IPS-NIHi7 (cell line): ENCODE results near the gene CSGALNACT2.
A peak's percentile ranks its signal among the peaks of the same experiment; 100 is the strongest.

ENCODE experiments used
- DNase-seq: peaks from one replicate; pipeline ENCODE4 v3.0.0; 2012; ENCODE audit warnings: mixed read lengths; ENCODE audit errors: extremely low spot score

CSGALNACT2 gene

GRCh38 chr10:43123361-43124093 lies 14.7 kb upstream of the CSGALNACT2 start:
- no peak for DNase-seq

DNA sequence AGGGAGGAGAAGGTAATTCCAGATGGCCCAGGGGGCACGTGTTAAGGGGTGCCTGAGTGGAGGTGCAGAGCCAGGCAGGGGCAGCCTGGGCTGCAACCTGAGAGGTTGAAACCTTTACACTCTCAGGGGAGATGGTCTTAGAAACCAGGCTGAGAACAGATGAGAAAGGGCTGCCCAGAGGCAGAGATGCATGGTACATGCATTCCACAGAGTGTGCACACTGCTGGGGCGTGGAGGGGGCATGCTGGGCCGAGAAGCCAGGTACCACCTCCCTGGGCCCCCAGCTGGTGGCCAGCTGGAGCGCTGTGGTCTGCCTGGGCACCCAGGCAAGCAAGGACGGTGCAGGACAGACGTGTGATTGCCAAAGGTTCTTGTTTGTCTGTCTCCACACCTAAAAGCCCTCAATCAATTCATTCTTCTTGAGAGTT lies 14.1 kb upstream of the CSGALNACT2 start:
- no peak for DNase-seq

GRCh38 chr10:43124574-43125273 lies 13.5 kb upstream of the CSGALNACT2 start:
- DNase-seq: no peak

DNA sequence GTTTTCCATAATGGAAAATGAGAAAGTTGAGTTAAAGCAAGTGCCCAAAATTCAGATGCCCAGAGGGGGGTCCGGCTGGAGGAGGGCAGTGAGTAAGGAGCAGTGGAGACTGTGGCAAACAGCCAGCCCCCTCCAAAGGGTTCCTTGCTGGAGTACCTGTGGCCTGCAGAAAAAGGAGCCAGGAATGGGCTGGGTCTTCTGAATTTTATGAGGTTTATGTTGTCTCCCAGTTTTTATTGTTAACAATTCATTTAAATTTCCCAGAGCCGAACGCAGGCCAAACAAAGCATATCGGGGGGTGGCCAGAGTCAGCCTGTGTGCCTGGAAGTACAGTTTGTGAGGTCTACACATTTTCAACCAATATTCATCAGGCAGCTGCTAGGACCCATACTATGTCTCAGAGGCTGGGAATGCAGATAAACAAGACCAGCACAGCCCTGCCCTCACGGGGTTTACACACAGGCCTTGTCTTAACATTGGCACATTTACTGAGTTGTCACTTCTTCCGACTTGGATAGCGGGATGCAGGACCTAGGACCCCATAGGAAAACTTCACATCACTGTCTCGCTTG lies 12.9 kb upstream of the CSGALNACT2 start:
- no peak for DNase-seq

DNA sequence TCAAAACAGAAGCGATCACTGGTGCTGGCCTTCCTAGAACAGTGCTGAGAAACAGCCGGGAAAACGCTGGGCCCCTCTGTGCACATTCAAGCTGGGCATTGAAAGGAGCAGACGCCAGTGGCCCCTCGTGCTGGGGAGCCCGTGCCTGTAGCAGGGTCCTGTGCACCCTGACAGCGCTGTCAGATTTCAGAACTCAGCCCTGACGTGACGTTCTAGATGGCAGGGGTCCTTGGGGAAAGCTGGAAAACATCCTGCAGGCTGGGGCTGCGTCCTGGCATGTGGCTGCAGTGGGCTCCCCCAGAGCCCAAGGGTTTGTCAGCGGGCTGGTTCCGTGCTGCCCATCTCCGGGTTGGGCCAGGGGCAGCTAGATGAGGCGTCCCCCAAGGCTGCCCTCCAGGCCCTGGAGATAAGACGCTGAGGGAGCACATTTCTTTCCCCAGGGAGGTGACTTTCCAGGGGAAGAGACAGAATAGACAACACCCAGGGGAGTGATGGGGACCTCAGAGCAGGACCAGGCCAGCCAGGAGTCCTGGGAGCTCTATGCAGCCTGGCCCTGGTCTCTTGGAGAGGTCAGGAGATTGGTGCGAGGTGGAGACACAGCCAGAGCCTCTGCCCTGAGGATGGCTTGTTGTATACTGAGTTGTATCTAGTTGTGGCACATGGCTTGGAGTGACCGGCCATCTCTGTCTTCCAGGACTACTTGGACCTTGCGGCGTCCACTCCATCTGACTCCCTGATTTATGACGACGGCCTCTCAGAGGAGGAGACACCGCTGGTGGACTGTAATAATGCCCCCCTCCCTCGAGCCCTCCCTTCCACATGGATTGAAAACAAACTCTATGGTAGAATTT lies 12.1 kb upstream of the CSGALNACT2 start:
- DNase-seq: no peak

GRCh38 chr10:43126759-43127424 lies 11.4 kb upstream of the CSGALNACT2 start:
- DNase-seq: no peak

DNA sequence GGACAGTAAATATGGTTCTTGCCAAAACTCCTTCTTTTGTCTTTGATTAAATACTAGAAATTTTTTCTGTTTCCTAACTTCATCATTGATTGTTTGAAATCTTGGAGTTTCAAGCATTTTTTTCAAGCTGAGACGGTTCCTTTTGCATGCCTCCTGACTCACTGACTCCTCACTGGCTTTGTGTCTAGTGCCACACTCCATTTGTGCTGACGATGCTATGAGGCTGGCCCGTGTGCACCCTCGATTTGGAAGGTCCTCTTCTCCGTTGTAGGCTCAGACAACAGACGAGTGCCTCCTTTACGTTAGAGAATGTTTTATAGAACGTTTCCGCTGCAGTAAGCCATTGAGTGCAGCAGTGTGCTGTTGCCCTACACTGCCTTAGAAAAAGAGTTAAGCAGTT lies 10.8 kb upstream of the CSGALNACT2 start:
- DNase-seq: no peak

GRCh38 chr10:43128331-43128730 lies 9.9 kb upstream of the CSGALNACT2 start:
- DNase-seq: no peak

DNA sequence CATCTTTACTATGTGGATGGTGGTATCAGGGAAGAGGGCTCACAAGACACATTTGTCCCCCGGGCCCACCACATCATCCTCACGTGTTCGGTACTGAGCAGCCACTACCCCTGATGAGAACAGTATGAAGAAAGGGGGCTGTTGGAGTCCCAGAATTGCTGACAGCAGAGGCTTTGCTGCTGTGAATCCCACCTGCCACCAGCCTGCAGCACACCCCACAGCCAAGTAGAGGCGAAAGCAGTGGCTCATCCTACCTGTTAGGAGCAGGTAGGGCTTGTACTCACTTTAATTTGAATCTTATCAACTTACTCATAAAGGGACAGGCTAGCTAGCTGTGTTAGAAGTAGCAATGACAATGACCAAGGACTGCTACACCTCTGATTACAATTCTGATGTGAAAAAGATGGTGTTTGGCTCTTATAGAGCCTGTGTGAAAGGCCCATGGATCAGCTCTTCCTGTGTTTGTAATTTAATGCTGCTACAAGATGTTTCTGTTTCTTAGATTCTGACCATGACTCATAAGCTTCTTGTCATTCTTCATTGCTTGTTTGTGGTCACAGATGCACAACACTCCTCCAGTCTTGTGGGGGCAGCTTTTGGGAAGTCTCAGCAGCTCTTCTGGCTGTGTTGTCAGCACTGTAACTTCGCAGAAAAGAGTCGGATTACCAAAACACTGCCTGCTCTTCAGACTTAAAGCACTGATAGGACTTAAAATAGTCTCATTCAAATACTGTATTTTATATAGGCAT lies 9.1 kb upstream of the CSGALNACT2 start:
- DNase-seq: no peak

DNA sequence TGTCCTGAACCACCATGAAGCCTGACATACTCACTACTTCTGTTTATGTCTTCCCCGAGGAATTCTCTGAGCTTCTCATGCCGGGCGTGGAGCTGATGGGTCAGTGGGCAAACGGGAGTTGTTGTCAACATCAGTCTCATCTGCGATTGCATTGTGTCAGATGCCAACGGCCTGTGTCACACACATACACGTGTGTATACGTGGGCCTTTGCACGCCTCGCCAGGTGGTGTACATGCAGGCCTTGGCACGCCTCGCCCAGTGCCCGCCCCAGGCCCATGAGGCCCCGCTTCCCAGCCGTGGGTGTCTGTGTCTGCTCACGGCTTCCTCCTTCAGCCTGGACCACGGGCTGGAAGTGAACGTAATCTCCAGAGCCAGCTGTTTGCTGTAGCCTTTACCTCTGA lies 7.5 kb upstream of the CSGALNACT2 start:
- peak; percentile 9 for DNase-seq

DNA sequence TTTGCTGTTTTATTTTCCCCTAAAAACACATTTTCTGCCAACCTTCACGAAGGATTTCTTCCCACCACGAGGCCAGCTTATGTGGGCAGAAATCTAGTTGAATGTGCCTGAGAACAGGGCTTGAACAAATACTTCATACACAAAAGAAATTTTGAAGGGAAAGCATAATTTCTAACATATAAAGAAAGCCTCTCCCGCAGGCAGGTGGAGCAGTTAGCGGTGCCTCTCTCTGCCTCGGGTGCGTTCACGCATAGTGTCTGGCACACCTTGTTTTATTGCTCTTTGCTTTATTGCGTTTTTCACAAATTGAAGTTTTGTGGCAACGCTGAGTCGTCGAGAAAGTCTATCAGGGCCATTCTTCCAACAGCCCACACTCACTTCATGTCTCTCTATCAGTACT lies 7.0 kb upstream of the CSGALNACT2 start:
- DNase-seq: peak; percentile 0

GRCh38 chr10:43131906-43132305 lies 6.3 kb upstream of the CSGALNACT2 start:
- peak; percentile 3 for DNase-seq

- peak; percentile 3 for DNase-seq
Measured at GRCh38 chr10:43132867-43133787, 5.1 kb upstream of the CSGALNACT2 start.

GRCh38 chr10:43134126-43134905 lies 3.9 kb upstream of the CSGALNACT2 start:
- peak; percentile 2 for DNase-seq

DNA sequence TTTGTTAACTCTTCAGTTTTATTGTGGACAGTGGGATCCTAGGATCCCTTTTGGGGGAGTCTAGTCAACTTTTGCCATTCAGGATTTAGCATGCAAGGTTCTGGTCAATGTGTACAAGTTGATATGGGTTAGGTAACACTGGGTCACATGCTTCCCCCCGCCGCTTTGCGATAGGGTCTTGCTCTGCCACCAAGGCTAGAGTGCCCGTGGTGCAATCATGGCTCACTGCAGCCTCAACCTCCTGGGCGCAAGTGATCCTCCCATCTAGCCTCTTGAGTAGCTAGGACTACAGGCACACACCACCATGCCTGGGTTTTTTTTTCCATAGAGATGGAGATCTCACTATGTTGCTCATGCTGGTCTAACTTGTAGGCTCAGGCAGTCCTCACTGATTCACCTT lies 3.2 kb upstream of the CSGALNACT2 start:
- DNase-seq: peak; percentile 4

- DNase-seq: peak; percentile 1
Measured at GRCh38 chr10:43135656-43136055, 2.6 kb upstream of the CSGALNACT2 start.

DNA sequence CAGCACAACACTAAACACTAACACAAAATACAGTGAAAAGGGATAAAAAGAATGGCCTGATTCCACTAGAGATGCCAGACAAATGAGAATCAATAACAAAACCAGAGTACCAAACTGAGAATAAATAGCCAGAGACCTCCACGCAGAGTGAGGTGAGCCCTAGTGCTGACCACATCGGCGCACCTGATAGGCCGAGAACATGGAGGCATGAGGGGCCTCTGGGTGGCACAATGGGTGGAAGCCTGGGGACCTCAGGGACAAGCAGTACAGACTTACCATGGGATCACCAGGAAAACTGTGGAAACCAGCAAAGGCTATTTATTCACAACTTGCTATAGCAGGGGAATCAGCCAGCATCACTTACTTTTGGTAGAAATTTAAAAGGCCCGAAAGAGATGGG lies 1.8 kb upstream of the CSGALNACT2 start:
- peak; percentile 2 for DNase-seq

- DNase-seq: no peak
Measured at GRCh38 chr10:43136995-43137716, 1.1 kb upstream of the CSGALNACT2 start.
